Coronary artery (tissue), 2 donors: ENCODE measurements around the gene LINC00305.

Experiments
- DNase-seq: peaks from one replicate; pipeline ENCODE4 v3.0.0-alpha.2; 2017; ENCODE audit warnings: low spot score
- H3K27ac ChIP-seq, 2 donors: fragments of 200-600 bp; sonication (generic); one replicate each; pipeline ENCODE4 v1.5.1; 2016 to 2019
- H3K4me3 ChIP-seq: fragments of 200-600 bp; sonication (generic); 2 replicates; pipeline ENCODE4 v1.5.1; 2016; ENCODE audit warnings: mild to moderate bottlenecking, moderate library complexity
- TF ChIP-seq, protein P1 (sequence below): fragments of 200-600 bp; sonication (generic); IDR thresholded peaks from one replicate; pipeline ENCODE4 v1.5.1; 2019; ENCODE audit warnings: antibody characterized with exemption

Gene LINC00305

DNA sequence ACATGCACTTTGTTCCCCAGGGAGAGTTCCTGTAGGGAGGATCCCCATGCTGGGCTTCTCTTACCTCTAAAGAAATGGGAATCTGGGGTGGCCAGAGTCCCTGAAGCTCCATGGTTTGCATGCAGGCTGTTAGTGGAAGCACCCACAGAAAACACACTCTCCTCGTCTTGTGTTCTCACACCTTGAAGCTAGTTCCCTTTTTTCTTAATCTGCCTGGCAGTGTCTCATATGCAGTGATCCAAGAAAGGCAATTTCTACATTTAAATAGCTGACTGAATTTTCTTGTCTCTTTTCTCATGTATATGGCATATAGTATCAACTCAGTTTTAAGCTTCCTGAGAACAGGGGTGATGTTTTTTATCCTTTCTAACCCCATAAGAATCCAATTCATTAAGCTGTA, 65.0 kb downstream of the LINC00305 start:
- no peak overlapping the region for H3K27ac ChIP-seq
- H3K4me3 ChIP-seq: no peak overlapping the region
- DNase-seq: no peak
- TF ChIP-seq, protein P1, sequence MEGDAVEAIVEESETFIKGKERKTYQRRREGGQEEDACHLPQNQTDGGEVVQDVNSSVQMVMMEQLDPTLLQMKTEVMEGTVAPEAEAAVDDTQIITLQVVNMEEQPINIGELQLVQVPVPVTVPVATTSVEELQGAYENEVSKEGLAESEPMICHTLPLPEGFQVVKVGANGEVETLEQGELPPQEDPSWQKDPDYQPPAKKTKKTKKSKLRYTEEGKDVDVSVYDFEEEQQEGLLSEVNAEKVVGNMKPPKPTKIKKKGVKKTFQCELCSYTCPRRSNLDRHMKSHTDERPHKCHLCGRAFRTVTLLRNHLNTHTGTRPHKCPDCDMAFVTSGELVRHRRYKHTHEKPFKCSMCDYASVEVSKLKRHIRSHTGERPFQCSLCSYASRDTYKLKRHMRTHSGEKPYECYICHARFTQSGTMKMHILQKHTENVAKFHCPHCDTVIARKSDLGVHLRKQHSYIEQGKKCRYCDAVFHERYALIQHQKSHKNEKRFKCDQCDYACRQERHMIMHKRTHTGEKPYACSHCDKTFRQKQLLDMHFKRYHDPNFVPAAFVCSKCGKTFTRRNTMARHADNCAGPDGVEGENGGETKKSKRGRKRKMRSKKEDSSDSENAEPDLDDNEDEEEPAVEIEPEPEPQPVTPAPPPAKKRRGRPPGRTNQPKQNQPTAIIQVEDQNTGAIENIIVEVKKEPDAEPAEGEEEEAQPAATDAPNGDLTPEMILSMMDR: no peak

DNA sequence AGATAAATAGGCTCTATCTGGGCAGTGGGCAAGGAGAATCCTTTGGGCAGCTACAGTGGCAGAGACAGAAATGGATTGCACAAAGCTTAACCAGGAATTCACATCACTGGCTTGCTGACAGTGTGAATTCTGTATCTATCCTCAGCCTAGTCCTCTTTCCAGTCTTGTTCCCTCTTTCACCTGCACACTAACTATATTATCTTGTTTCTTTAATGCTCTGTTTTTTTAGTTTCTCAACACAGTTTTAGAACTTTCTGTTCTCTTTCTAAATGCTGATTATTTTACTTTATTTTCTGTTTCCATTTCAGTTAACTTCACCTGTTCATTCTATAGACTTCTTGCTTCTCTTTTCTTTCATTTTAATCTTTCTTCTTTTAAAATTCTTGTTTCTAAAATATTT, 66.4 kb downstream of the LINC00305 start:
- Histone ChIP-seq H3K27ac (no peak overlapping the region), H3K4me3 (no peak overlapping the region)
- TF ChIP-seq, protein P1: no peak
- no peak for DNase-seq

DNA sequence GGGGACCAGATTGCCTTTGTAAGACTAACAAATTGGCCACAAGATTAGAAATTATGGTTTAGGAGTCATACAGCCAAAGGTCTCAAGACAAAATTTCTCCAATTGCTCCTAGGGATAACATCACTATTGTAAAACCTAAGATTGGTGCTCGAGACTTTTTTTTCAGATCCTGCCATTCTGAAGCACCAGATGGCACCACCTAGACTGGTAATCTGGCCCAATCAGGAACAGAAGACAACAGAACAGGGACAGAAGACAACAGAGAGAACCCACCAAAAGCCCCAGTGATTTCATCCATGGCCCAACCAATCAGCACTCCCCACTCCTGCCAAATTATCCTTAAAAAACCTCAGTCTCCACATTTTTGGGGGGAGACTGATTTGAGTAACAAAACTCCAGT, 66.8 kb downstream of the LINC00305 start:
- TF ChIP-seq, protein P1: no peak
- DNase-seq: no peak
- H3K27ac ChIP-seq: no peak overlapping the region

DNA sequence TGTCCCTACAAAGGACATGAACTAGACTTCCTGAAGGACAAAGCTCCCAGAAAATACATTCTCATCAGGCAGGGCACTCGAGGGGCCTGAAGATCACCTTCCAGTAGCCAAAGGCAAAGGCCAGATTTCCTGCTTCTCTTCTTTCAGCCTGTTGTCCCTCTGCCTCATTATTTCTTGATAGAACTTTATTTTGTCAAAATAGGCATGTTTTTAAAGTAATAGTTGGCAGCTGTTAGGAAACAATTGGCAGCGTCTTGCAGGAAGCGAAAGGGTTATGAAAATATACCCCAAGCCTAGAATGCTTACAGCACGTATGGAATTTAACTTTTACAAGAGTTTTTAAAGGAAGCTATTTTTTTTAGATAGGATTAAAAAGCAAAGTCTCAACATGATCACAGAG, 74.9 kb downstream of the LINC00305 start:
- TF ChIP-seq, protein P1: no peak
- no peak overlapping the region for H3K27ac ChIP-seq
- DNase-seq: no peak
- no peak overlapping the region for H3K4me3 ChIP-seq

More for the DNA sequence above, 66.8 kb downstream of the LINC00305 start:
- H3K4me3 ChIP-seq: no peak overlapping the region

DNA sequence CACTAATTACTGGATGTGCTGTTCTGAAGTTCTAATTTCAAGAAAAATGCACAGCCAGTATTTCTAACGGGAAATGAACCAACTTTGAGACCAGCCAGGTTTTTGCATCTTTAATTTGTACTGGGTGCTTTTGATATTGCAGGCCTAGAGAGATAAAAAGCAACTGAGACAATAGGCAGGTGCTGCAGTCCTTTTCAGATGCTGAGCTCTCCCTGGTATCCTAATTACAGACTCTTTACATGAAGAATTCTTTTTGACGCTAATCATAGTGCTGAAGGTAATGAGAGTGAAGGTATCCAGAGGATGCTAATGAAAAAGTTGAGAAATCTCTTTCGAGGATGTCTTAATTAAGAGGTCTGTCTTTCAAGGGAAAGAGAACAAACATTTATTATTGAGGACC, 93.9 kb downstream of the LINC00305 start:
- TF ChIP-seq, protein P1: no peak
- Histone ChIP-seq H3K4me3 (no peak overlapping the region), H3K27ac (no peak overlapping the region)
- no peak for DNase-seq

DNA sequence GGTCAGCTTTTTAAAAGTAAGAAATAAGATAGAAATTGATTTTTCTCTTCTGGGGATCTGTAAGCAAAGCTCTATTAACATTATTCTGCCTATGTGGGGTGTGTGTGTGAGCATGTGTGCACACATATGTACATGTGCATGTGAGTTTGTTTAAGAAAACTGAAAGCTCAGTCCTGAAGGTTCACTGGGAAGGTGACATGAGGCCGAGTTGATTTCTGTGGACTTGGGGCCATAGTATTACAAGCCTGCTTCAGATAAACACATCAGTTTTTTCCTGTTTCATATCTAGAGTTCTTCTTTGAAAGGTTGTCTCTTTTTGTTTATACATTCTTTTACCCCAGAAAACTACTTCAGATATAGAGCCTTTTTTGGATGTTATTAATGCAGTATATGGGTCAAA, 95.6 kb downstream of the LINC00305 start:
- TF ChIP-seq, protein P1: no peak
- Histone ChIP-seq H3K27ac (no peak overlapping the region), H3K4me3 (no peak overlapping the region)
- no peak for DNase-seq

DNA sequence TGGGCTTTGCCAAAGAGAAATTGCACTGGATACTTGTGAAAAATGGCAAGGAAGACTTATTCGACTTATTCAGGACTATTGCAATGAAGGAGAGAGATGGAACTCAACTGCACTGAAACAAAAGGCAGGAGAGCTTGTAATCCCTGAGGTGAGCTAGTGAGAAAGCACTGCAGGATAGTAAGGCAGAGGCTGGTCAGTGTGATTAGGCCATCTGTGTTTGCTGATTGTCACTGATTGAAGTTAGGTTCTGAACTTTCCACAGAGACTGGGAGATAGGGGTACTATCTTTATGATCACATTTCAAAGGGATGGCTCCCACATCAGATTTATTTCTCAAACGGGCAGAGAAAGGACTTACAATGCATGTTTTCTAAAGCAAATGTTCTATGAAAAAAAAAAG, 96.1 kb downstream of the LINC00305 start:
- H3K4me3 ChIP-seq: no peak overlapping the region
- no peak for DNase-seq
- TF ChIP-seq, protein P1: no peak

More for the DNA sequence above, 96.1 kb downstream of the LINC00305 start:
- H3K27ac ChIP-seq: no peak overlapping the region
